Testis (tissue), 3 donors: ENCODE measurements around the gene INHBE. TPM values are rescaled to one million over a fixed set of nuclear protein-coding genes. Genes with fewer than 3 reads are reported as not detected.
A peak's percentile ranks its signal among the peaks of the same experiment; 100 is the strongest.

Experiments used
- DNase-seq: peaks from one replicate; pipeline ENCODE4 v3.0.0-alpha.2; 2019
- H3K27ac ChIP-seq, 2 donors: fragments of 200-600 bp; sonication (generic); one replicate each; pipeline ENCODE4 v1.5.1; 2019
- H3K27me3 ChIP-seq: fragments of 200-600 bp; sonication (generic); one replicate; pipeline ENCODE4 v1.5.1; 2019
- H3K36me3 ChIP-seq: fragments of 200-600 bp; sonication (generic); one replicate; pipeline ENCODE4 v1.5.1; 2017; ENCODE audit warnings: low read depth; ENCODE audit errors: missing control alignments
- H3K4me1 ChIP-seq: fragments of 200-600 bp; sonication (generic); one replicate; pipeline ENCODE4 v1.5.1; 2019
- H3K4me3 ChIP-seq, 2 donors: fragments of 200-600 bp; sonication (generic); one replicate each; pipeline ENCODE4 v1.5.1; 2017 to 2019
- H3K9me3 ChIP-seq: fragments of 200-600 bp; sonication (generic); one replicate; pipeline ENCODE4 v1.5.1; 2017
- CTCF ChIP-seq, 3 experiments: fragments of 450-650 bp in 2 of 3; fragments of 200-600 bp in 1 of 3; sonication (generic) in 1 of 3; IDR thresholded peaks; one replicate each; pipeline ENCODE4 v1.5.1; 2016 to 2019; ENCODE audit warnings: antibody characterized with exemption in 3 of 3, mild to moderate bottlenecking in 2 of 3, moderate library complexity in 1 of 3
- POLR2A ChIP-seq: fragments of 450-650 bp; IDR thresholded peaks from one replicate; pipeline ENCODE4 v1.6.1; 2017; ENCODE audit warnings: antibody characterized with exemption, mild to moderate bottlenecking, moderate library complexity
- WGBS, 2 donors: methylation state at CpG; one replicate each; pipeline ENCODE4 v1.1.5; 2018; 5-methylcytosine and 5-hydroxymethylcytosine counted together
- intact Hi-C: fragments of 100-400 bp; cut with DNase I; formaldehyde crosslinking; loops from one replicate; pipeline ENCODE4 v1.15.1; 2023; ENCODE audit warnings: low total_unique reads
- polyA plus RNA-seq: library from polyadenylated mRNA; stranded (reverse); fragments of 350-450 nt; fragmentation: Illumina TruSeq; extraction: RNeasy Lipid Tissue Mini Kit (QIAGEN cat#74804); gene quantifications from one replicate; pipeline ENCODE4 v1.2.3, GENCODE V29; 2014; ENCODE audit warnings: low read depth, low replicate concordance; ENCODE audit not compliant: insufficient read depth
- total RNA-seq, 2 donors: library from RNA; depleted of rRNA; stranded (reverse); fragments of >200 nt; gene quantifications; one replicate each; pipeline ENCODE4 v1.2.3, GENCODE V29; 2016

Gene INHBE
- total and polyA plus RNA-seq, 3 donors from 2014 or later: 0.12 to 0.25 (median 0.24) TPM

GRCh38 chr12:57456737-57457490, 1.8 kb downstream of the INHBE start:
- no peak for TF ChIP-seq CTCF (IDR thresholded peaks at IDR 0.05)
- TF ChIP-seq POLR2A: no peak
- 87 to 95% methylated on average over 5 to 6 of the region's 6 CpGs for WGBS, 2 donors
- Histone ChIP-seq H3K4me1 (peaks cover 18% of the 10 kb centered on the region), H3K36me3 (no peaks in the 10 kb centered on the region), H3K9me3 (no peaks in the 10 kb centered on the region), H3K27ac (no peak overlapping the region), H3K4me3 (no peak overlapping the region), H3K27me3 (no peaks in the 10 kb centered on the region)
- intact Hi-C loops: no loop called here
- DNase-seq: no peak

GRCh38 chr12:57458665-57459054, 3.6 kb downstream of the INHBE start:
- intact Hi-C loops: no loop called here

GRCh38 chr12:57459055-57459749, 4.1 kb downstream of the INHBE start:
- Histone ChIP-seq H3K4me1 (peaks cover 23% of the 10 kb centered on the region), H3K4me3 (peak overlapping the region; percentile 64 to 68), H3K27ac (peak overlapping the region; percentile 51 to 90), H3K9me3 (no peaks in the 10 kb centered on the region), H3K27me3 (no peaks in the 10 kb centered on the region), H3K36me3 (no peaks in the 10 kb centered on the region)
- 0% methylated on average over 16 to 24 of the region's 24 CpGs for WGBS, 2 donors
- TF ChIP-seq CTCF (IDR thresholded peaks at IDR 0.05) (peak; percentile 97 to 99 (median 99)), POLR2A (no peak)
- DNase-seq: peak; percentile 97
- intact Hi-C loops: no loop called here

More at GRCh38 chr12:57458665-57459054, 3.6 kb downstream of the INHBE start:
- H3K4me3 ChIP-seq: peak overlapping the region; percentile 64 to 68
- H3K9me3 ChIP-seq: no peaks in the 10 kb centered on the region
- H3K36me3 ChIP-seq: no peaks in the 10 kb centered on the region
- 18 to 33% methylated on average over 3 of the region's 3 CpGs for WGBS, 2 donors
- peak overlapping the region; percentile 51 to 90 for H3K27ac ChIP-seq
- no peaks in the 10 kb centered on the region for H3K27me3 ChIP-seq
- peaks cover 23% of the 10 kb centered on the region for H3K4me1 ChIP-seq
- no peak for TF ChIP-seq POLR2A
- TF ChIP-seq CTCF (IDR thresholded peaks at IDR 0.05): no peak
- DNase-seq: no peak

GRCh38 chr12:57459750-57460467, 4.8 kb downstream of the INHBE start, which contains the start of gene GLI1:
TSS of gene GLI1 (plus strand) at chr12:57459785. CDS start at chr12:57463692, 3,907 bp downstream.
- WGBS, 2 donors: 0 to 1% methylated on average over 24 to 36 of the region's 36 CpGs
- intact Hi-C loops: no loop called here
- Histone ChIP-seq H3K27me3 (no peaks in the 10 kb centered on the region), H3K36me3 (no peaks in the 10 kb centered on the region), H3K4me1 (peaks cover 23% of the 10 kb centered on the region), H3K4me3 (peak within 1 kb of the TSS; percentile 64 to 68), H3K9me3 (no peaks in the 10 kb centered on the region), H3K27ac (peak within 1 kb of the TSS; percentile 51 to 90)
- peak; percentile 44 for DNase-seq
- TF ChIP-seq POLR2A (no peak), CTCF (IDR thresholded peaks at IDR 0.05) (no peak)
